ENCODE measurements around the gene MYBPC2.

MYBPC2 gene

GRCh38 chr19:50481351-50482149 is 48.9 kb downstream of the MYBPC2 start:
- DNase-seq (ENCODE audit: low spot score), result no peak

GRCh38 chr19:50482271-50482855 is 49.7 kb downstream of the MYBPC2 start:
- no peak for DNase-seq (ENCODE audit: low spot score)

- DNase-seq (ENCODE audit: low spot score), result no peak
Observed at GRCh38 chr19:50482916-50483315, 50.2 kb downstream of the MYBPC2 start.

GRCh38 chr19:50485284-50485955 is 52.7 kb downstream of the MYBPC2 start:
- DNase-seq (ENCODE audit: low spot score), result no peak

GRCh38 chr19:50486823-50487515 is 54.3 kb downstream of the MYBPC2 start:
- DNase-seq (ENCODE audit: low spot score), result peak; percentile 44

DNA sequence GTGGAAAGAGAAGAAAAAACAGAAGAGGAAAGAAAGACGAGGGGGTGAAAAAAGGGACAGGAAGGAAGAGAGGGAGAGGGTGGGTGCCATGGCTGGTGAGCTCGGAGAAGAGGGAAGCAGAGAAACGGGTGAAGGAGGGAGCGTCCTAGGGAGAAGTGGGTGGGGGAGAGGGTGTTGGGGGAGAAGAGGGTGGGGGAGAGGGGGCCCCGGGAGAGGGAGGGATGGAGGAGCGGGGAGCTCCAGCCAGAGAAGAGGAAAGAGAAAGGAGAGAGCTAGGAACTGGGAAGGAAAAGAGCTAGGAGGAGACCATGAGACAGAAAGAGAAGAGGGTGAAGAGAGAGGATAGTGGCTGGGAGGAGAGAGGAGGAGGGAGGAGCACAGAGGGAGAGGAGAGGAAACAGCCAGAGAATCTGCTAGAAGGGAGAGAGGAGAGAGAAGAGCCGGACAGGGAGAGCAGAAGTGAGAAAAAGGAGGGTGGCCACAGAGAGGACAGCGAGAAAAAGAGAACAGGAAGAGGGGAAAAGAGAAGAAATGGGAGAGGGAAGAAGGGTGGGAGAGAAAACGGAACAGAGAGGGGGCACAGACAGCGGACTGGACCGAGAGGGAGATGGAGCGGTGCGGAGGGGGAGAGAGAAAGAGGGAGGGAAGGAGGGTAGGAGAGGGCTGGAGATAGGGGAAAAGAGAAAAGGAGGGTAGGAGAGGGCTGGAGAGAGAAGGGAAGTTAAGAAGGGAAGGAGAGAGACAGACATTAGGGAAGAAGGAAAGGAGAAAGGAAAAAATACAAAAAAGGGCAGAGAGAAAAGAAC is 55.9 kb downstream of the MYBPC2 start:
- no peak for DNase-seq (ENCODE audit: low spot score)

DNA sequence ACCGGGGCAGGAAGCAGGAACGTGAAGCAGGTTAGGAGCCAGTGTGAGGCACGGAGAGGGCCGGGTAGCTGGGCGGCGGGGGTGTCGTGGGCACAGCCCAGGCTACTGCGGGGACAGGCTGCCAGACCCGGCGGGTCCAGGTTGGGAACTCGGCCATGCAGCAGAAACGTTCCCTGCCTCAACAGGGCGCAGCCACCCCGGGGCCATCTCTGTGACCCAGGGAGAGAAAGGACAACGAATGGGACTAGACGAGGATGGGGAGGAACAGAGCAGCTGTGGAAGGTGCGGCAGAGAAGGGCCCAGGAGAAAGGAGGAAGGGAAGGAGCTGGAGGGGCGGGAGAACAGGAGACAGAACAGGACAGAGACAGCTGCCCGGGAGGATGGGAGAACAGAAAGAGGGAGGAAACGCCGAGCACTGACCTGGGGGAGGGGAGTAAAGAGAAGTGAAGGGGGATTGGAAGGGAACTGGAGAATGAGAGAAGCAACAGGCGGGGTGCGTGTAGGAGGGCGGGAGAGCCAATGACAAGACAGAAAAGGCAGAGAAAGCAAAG is 56.8 kb downstream of the MYBPC2 start:
- DNase-seq (ENCODE audit: low spot score), result no peak

DNA sequence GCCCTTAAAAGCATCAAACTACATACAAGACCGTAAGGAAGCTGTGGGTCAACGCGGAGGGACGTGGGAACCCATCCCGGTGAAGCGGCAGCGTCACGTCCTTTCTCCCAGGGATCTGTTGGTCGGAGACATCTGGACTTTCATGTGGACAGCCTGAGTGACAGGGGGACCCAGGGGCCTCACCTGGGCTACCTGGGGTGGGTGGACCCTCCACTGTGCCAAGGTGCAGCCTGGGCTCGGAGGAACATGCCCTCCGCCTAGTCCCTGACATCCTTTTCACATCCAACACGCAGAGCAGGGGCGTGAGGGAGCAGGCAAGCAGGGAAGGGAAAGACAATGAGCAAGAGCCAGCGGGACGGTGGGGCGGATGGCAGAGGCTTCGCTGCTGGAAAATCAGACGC is 57.7 kb downstream of the MYBPC2 start:
- no peak for DNase-seq (ENCODE audit: low spot score)

DNA sequence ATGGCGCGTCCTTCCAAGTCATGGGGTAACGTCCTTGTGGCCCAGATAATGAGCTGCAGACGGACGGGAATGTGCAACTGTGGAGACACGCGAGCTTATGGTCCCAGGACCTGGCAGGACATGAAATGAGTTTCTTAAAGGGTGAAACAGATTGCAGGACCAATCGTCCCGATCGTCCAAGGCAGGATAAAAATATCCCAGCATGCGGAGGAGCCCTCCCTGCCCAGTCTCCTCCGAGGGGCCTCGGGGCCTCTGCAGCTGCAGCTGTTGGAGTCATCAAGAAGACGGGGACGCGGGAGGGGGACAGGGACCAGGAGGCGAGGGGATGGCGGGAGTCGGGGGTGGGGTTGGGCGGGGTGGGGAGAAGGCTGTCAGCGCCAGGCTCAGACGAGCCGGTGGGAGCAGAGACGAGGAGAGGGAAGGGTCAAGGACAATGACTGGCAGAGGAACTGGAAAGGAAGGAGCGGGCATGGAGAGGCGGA is 58.3 kb downstream of the MYBPC2 start:
- DNase-seq (ENCODE audit: low spot score), result no peak

DNA sequence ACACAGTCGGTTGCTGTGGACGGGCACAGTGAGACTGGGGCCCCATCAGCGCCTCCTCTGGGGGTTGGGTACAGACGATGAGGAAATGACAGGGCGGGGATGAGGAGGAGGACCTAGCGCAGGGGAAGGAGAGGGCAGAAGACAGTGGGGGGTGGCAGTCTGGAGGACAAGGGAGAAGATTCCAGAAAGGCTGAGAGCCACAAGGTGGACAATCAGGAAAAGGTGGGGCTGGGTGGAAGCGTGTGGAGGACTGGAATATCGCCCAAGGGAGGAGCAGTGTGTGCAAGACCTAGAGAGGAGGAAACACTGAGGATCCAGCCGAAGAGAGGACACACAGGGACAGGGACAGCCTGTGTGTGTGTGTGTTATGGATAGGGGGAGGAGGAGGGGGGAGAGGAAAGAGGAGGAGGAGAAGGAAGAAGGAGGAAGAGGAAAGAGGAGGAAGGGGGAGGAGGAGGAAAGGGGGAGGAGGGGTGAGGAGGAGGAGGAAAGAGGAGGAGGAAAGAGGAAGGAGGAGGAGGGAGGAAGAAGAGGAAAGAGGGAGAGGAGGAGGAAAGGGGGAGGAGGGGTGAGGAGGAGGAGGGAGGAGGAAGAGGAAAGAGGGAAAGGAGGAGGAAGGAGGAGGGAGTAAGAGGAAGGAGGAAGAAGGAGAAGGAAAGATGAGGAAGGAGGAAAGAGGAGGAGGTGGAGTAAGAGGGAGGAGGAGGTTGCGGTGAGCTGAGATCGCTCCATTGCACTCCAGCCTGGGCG is 59.8 kb downstream of the MYBPC2 start:
- DNase-seq (ENCODE audit: low spot score), result no peak

- DNase-seq (ENCODE audit: low spot score), result no peak
Observed at GRCh38 chr19:50493171-50493570, 60.5 kb downstream of the MYBPC2 start.

GRCh38 chr19:50494186-50495019 is 61.7 kb downstream of the MYBPC2 start:
- DNase-seq (ENCODE audit: low spot score), result no peak

- no peak for DNase-seq (ENCODE audit: low spot score)
Observed at GRCh38 chr19:50495020-50495531, 62.4 kb downstream of the MYBPC2 start.

- no peak for DNase-seq (ENCODE audit: low spot score)
Observed at GRCh38 chr19:50496189-50497021, 63.7 kb downstream of the MYBPC2 start.

DNA sequence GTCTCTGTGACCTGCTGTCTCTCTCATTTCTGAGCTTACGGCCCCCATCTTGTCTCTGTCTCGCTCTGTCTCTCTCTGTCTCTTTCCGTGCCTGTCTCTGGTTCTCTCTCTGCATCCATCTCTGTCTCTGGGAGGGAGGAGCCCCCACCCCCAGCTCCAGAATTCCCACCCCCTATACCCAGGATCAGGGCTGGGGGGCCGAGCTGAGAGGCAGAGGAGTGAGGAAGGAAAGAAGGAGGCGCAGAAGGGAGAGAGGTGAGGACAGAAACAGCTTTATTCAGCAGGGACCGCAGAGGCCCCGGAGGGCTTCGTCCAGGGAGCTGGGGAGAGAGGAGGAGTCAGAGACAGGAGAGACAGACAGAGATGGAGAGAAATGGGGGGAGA is 64.3 kb downstream of the MYBPC2 start:
- no peak for DNase-seq (ENCODE audit: low spot score)

- no peak for DNase-seq (ENCODE audit: low spot score)
Observed at GRCh38 chr19:50498219-50499056, 65.7 kb downstream of the MYBPC2 start.

GRCh38 chr19:50500060-50500752 is 67.5 kb downstream of the MYBPC2 start:
- no peak for DNase-seq (ENCODE audit: low spot score)

Data from kidney tubule cell (primary cell).